ENCODE data around the gene STEAP1.
"Not testable (repeated sequence)": the region's sequence is repeated elsewhere in the genome, so short reads cannot be mapped to it uniquely, and the experiment has no call there.

The STEAP1 gene

GRCh38 chr7:90173127-90173844, 19.0 kb downstream of the STEAP1 start:
- DNase-seq (ENCODE audit: low read depth), result no peak

DNA sequence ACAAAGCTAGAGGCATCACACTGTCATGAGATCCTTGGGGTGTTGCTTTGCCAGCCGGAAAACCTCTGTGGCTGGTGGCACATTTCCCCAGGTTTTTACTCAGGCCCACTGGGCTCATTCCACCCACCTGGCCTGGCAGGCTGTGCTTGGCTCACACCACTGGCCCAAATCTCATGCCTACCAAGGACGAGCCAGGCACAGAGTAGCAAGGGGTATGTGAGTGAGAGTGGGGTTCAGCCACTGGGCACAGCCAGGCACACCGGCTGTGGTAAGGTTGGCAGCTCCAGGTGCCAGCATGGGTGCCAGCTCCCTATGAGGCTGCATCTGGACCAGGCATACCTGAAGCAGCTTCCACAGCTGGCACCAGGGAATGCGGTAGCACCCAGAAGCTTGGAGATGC, 21.4 kb downstream of the STEAP1 start:
- DNase-seq (ENCODE audit: low read depth), result no peak

DNA sequence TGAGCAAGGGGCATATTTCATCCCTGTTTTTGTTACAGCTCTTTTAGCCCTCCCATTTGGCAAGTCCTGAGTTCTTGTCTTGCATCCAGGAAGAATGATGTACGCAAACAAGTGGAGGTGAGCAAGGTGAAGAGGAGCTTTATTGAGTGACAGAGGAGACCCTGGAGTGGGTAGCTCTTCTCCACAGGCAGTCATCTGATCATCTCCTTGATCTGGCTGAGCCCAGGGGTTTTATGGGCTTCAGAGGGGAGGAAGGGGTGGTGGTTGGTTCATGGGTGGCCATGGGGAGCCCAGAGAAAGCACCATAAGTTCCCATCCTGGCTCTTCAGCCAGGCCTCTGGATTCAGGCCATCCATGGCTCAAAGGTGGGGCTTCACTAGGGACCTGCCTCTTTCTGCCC, 21.9 kb downstream of the STEAP1 start:
- no peak for DNase-seq (ENCODE audit: low read depth)

GRCh38 chr7:90178166-90178565, 23.9 kb downstream of the STEAP1 start:
- DNase-seq (ENCODE audit: low read depth), result no peak

- DNase-seq (ENCODE audit: low read depth), result peak; percentile 15
These were observed 24.5 kb downstream of the STEAP1 start for GRCh38 chr7:90178679-90179278.

- no peak for DNase-seq (ENCODE audit: low read depth)
These were observed 25.8 kb downstream of the STEAP1 start for GRCh38 chr7:90180011-90180585.

DNA sequence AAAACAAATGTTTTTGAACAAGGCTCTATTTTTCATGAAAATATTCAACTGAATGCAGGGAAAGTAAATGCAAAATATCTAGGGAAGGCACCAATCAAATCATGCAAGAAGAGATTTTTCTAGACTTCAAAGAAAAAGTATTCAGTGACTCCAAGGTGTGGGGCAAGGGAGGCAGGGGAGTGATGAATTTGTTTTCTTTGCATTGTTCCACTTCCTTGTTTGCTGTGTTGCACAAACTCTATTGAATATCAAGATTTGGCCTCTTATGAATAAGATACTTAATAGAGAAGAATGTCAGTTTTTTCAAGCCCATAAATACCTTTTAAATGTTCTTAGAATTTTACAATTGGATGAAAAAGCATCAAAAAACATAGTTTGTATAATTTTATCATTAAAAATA, 26.4 kb downstream of the STEAP1 start:
- no peak for DNase-seq (ENCODE audit: low read depth)

GRCh38 chr7:90181485-90181884, 27.2 kb downstream of the STEAP1 start:
- DNase-seq (ENCODE audit: low read depth), result no peak

- DNase-seq (ENCODE audit: low read depth), result not testable (repeated sequence)
These were observed 32.0 kb downstream of the STEAP1 start for GRCh38 chr7:90186290-90186689.

GRCh38 chr7:90187507-90188050, 33.3 kb downstream of the STEAP1 start:
- no peak for DNase-seq (ENCODE audit: low read depth)

DNA sequence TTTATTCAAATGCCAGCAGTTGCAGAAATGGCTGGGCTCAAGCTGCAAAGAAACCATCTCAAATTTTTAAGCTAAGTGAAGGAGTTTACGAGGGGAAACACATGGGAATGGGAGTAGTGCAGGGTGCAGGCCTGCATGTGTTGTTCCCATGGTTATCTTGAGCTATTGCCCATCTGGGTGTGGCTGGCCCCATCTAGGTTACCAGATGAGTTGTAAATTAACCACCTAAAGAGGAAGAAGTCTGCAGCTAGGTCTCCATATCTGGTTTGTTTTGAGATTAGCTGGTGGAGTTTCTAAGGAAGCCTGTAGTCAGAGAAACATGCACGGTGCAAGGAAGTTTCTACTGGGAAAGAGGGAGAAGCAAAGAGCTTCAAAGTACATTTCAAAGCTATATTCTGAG, 34.0 kb downstream of the STEAP1 start:
- DNase-seq (ENCODE audit: low read depth), result no peak

DNA sequence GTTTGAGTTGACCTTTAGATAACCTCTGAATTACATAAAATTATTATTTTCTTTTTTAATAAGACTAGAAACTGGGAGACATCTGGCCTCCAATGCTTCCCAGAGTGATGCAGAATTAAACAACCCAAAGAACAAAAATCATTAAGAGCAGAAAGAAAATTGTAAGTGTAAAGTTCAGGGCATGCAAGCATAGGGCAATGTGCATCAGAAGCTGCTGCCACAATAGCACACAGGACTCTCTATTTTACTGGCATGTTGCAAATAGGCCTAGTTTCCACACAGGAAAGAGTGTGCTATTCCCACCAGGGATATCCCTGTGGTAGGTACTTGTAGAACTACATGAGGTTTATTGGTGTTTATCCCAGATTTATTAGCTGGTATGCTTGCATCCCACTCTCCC, 36.7 kb downstream of the STEAP1 start:
- DNase-seq (ENCODE audit: low read depth), result no peak

- no peak for DNase-seq (ENCODE audit: low read depth)
These were observed 37.4 kb downstream of the STEAP1 start for GRCh38 chr7:90191648-90192047.

DNA sequence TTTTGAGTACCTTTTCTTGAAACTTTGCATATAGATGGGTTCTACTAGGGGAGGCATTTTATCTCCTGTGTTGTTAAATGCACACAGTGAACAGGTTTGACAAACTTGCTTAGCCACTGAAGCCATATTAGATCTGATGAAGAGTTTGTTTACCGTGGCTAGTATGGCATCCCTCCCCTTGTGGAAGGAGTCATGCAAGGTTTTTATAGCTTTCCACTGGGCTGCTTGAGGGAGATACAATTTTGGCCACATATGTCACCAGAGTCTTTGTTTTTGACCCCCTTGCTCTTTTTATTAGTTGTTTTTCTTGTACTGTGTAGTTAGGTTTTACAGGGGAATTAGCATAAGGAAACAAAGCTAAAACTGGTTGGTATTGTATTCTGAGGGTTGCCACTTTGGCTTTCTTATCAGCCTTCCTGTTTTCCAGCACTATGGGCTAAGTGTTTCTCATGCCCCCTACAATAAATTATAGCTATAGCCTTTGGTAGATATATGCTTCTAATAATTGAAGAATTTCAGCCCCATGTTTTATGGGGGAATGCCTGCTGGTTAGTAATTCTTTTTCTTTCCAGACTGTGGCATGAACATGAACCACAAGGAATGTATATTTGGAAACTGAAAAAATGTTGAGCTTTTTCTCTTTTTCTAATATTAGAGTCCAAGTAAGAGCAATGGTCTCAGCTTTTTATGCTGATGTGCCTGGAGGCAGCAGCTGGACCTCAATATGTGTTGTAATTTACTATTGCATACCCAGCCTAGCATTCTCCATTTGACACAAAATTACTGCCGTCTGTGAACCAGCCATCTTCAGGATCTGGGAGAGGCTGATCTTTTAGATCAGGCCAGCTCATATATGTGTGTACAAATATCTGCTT, 38.8 kb downstream of the STEAP1 start:
- DNase-seq (ENCODE audit: low read depth), result no peak

- DNase-seq (ENCODE audit: low read depth), result no peak
These were observed 40.9 kb downstream of the STEAP1 start for GRCh38 chr7:90194911-90195809.

DNA sequence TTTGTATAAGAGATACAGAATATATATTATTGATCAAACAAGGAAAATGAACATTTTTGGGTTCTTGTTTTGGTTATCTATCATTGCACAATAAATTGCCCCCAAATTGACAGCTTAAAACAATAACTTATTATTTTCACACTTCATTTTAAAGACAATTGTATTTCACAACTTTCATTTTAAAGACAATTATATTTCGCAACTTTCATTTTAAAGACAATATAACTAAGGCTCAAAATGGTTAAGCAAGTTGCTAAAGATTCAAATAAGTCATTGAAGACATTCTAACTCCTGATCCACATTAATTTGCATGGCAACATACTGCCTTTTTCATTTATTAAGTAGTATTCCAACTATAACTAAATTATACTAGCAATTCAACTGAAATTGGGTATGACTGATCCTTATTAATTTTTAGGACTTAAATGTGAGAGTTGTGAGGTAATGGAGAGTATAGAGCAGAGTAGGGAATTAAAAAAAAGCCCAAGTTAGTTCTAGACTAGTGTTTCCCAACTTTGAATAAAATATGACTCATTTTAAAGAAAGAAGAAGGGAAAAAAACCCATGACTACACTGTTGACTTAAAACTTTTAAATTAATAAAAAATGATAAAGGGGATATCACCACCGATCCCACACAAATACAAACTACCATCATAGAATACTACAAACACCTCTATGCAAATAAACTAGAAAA, 47.4 kb downstream of the STEAP1 start:
- DNase-seq (ENCODE audit: low read depth), result no peak

DNA sequence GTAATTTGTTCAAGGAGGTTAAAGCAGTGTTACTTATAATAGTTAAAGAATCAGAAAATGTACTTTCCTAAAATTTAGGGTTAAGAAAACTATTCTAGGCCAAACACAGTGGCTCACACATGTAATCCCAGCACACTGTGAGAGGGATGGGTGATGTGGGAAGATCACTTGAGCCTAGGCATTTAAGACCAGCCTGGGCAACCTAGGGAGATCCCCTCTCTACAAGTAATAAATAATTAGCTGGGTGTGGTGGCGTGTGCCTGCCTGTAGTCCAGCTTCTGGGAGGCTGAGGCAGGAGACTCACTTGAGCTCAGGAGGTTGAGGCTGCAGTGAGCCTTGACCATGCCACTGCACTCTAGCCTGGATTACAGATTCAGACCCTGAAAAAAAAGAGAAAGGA, 53.7 kb downstream of the STEAP1 start:
- DNase-seq (ENCODE audit: low read depth), result no peak

DNA sequence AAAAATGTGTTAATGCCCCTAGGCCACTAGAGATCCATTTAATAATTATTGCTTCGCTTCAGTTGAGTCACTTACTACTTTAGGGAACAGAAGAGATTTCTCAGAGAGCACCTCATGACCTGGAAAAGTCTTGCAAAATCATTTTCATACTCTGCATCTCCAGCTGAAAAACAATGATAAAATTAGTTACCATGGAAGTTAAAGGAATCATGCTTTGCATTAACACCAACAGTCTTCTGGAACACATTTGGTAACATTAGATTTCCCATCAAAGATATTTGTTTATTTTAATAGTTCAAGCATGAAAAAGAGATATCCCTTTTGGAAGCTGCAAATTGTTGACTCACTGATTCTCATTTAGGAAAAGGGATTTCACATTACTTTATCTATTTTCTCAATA, 55.5 kb downstream of the STEAP1 start:
- no peak for DNase-seq (ENCODE audit: low read depth)

GRCh38 chr7:90210475-90210874, 56.2 kb downstream of the STEAP1 start:
- no peak for DNase-seq (ENCODE audit: low read depth)

GRCh38 chr7:90210981-90211380, 56.7 kb downstream of the STEAP1 start:
- DNase-seq (ENCODE audit: low read depth), result peak; percentile 11
